HG02970 (cell line): ENCODE measurements around the gene ZNF804A.

Experiments
- ATAC-seq: cut with Tn5 transposase; IDR thresholded peaks from one replicate; pipeline ENCODE4 v1.9.1; 2021; ENCODE audit warnings: mild to moderate bottlenecking, moderate library complexity, moderate number of reproducible peaks; ENCODE audit not compliant: unreplicated experiment, low FRiP score

ZNF804A gene

DNA sequence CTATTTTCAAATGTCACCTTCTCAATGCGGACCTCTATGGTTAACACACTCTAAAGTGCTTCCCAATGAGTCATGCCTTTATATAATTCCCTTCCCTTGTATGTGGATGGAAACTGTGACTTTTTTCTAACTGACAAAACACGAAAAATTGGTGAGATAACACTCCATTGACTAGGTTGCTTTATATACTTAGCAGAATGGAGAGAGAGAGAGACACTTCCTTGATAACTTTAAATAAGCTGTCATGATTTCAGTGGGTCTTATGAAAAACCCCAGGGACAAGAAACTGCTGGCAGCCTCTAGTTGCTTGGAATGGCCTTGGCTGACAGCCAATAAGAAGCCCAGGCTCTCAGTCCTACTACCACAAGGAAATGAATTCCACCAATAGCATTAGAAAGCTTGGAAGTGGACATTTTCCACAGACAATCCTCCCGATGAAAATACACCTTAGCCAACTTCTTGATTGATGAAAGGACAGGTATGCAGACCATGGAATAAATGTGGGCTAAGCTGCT lies 322.2 kb downstream of the ZNF804A start:
- ATAC-seq: no peak

DNA sequence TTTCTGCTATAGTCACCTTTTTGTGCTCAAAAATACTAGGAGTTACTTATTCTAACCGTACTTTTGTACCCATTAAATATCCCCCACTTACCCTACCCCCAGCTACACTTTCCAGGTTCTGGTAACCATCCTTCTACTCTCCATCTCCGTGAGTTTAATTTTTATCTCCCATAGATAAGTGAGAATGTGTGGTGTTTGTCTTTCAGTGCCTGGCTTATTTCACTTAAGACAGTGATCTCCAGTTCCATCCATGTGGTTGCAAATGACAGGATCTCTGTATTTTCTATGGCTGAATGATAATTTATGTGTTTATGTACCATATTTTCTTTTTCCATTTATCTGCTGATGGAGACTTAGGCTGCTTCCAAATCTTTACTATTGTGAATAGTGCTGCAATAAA lies 323.3 kb downstream of the ZNF804A start:
- no peak for ATAC-seq

DNA sequence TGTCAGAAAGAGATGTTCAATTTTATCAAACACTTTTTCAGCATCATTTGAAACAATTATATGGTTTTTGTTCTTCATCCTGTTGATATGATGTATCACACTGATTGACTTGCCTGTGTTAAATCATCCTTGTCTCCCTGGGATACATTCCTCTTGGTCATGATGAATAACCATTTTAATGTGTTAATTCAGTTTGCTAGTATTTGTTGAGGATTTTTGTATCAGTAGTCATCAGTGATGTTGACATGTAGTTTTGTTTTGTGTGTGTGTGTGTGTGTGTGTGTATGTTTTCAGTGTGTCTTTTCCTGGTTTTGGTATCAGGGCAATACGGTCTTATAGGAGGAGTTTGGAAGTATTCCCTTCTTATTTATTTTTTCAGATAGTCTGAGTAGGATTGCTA lies 325.4 kb downstream of the ZNF804A start:
- no peak for ATAC-seq

DNA sequence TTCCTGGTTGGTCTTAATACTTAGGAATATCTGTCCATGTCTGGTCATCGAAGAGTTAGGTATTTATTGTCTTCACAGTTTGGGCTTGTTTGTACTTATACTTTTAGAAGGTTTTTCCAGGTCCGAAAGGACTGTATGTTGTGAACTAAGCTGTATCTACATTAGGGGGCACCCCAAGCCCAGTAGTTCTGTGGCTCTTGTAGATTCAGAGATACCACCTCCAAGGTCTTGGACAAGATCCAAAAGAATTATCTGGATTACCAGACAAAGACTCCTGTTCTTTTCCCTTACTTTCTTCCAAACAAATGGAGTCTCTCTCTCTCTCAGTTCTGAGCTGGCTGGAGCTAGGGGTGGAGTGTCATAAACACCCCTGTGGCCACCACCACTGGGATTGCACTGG lies 328.7 kb downstream of the ZNF804A start:
- ATAC-seq: no peak

DNA sequence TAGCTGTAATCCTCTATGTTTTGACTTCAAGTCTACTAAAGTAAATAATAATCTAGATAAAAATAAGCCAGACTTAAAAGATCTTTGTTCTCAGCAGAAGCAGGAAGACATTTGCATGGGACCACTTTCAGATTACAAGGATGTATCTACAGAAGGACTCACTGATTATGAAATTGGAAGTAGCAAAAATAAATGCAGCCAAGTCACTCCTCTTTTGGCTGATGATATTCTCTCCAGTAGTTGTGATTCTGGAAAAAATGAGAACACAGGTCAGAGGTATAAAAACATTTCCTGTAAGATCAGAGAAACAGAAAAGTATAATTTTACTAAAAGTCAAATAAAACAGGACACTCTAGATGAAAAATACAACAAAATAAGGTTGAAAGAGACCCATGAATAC lies 338.4 kb downstream of the ZNF804A start:
- no peak for ATAC-seq

DNA sequence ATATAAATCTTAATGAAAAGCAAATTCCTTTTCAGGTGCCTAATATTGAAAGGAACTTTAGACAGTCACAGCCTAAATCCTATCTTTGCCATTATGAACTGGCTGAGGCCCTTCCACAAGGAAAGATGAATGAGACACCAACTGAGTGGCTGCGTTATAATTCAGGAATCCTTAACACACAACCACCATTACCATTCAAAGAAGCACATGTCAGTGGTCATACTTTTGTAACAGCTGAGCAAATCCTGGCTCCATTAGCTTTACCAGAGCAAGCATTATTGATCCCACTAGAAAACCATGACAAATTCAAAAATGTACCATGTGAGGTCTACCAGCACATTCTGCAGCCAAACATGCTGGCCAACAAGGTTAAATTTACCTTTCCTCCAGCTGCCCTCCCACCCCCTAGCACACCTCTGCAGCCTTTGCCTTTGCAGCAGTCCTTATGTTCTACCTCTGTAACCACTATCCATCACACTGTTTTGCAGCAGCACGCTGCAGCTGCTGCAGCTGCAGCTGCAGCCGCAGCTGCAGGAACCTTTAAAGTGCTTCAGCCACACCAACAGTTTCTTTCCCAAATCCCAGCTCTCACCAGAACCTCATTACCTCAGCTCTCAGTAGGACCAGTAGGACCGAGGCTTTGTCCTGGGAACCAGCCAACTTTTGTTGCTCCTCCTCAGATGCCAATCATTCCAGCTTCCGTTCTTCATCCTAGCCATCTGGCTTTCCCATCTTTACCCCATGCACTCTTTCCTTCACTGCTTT lies 340.1 kb downstream of the ZNF804A start:
- no peak for ATAC-seq

DNA sequence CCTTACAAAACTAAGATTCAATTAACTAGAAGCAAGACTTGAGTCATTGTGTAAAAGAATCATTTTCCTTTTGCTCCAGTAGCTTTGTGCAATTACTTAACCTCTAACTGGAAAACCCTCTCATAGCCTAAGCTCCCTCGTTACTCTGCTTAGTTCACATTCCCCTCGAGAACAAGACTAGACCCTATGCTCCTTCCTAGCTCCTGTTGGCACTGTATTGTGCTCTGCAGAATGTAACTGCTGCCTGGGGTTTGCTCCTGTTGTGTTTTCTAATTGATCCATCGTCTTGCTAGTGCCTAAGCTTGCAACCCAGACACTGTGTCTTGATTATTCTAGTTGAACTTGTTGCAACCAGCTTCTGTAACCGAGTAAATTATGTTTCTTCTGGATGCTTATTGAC lies 347.0 kb downstream of the ZNF804A start:
- ATAC-seq: no peak

DNA sequence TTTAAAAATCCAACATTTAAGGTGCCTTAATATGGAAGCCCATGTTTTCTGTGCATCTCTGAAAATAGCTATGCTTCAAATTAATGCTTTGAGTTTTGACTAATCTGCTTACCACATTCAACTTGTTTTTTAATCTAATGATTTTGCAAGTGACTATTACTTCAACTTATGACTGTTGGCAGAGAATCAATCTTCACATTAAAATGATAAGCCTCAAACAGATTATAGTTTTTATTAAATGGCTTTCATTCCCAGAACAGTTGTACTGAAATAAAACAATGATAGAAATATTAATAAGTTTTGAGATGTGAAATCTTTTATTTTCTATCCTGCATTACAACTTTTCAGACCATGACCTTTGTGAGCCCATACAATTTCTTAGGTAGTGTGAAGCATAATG lies 347.5 kb downstream of the ZNF804A start:
- ATAC-seq: no peak

DNA sequence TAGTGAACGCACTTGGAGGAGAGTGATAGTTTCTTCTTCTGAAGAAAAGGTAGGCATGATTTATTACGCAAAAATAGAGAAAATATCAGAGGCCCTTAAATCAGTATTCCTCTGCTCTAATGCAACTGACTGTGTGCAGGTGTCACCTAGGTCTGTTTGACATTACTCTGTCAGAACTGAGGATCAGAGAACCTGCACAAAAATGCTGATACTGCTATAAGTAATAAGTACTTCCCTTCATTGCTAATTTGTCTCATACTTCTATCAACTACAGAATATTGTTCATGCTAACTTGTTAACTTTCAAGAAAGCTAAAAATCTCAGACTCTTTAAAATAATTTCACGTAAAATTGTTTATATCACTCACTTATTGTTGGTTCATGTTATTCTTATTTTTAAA lies 358.5 kb downstream of the ZNF804A start:
- no peak for ATAC-seq

DNA sequence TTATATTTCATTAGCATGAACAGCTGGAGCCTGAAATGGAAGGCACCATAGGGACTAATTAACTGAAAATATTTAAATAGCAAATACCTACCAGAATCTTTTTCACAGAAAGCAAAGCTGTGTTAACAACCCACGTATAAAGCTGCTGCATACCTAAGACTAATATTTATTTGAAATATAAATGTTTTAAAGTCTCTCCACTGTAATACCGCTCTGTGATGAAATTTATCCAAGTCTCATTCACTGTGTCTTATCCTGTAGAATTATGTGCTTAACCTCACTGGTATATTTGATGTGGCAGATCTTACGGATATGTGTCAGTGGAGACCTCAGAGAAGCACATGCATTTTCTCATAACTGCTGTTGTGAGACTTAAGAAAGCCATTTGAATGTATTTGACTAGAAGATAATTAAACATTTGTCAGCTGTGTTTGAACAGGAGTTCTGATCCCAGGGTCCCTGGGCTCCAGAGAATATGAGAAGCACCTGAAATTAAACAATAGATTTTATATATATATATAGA lies 373.3 kb downstream of the ZNF804A start:
- no peak for ATAC-seq
